Uterus (tissue), 4 donors: ENCODE data around the gene TUT4. TPM values are rescaled to one million over a fixed set of nuclear protein-coding genes. Genes with fewer than 3 reads are reported as not detected.

ENCODE experiments used
- DNase-seq, 2 donors: peaks; one replicate each; pipeline ENCODE4 v3.0.0-alpha.2; 2019 to 2020
- H3K27ac ChIP-seq, 2 donors: fragments of 200-600 bp; sonication (generic); 1 replicate in 1 of 2; 2 replicates in 1 of 2; pipeline ENCODE4 v1.5.1; 2016 to 2018
- H3K27me3 ChIP-seq, 2 donors: fragments of 200-600 bp; sonication (generic); one replicate each; pipeline ENCODE4 v1.5.1; 2018 to 2019; ENCODE audit warnings: control low read depth in 1 of 2
- H3K36me3 ChIP-seq, 2 donors: fragments of 200-600 bp; sonication (generic); one replicate each; pipeline ENCODE4 v1.5.1; 2019; ENCODE audit warnings: control low read depth in 1 of 2
- H3K4me1 ChIP-seq, 2 donors: fragments of 200-600 bp; sonication (generic); one replicate each; pipeline ENCODE4 v1.5.1; 2018 to 2019; ENCODE audit warnings: control low read depth in 1 of 2
- H3K4me3 ChIP-seq, 2 donors: fragments of 200-600 bp; sonication (generic); 1 replicate in 1 of 2; 2 replicates in 1 of 2; pipeline ENCODE4 v1.5.1; 2018 to 2019; ENCODE audit warnings: mild to moderate bottlenecking in 1 of 2
- H3K9me3 ChIP-seq, 2 donors: fragments of 200-600 bp; sonication (generic); one replicate each; pipeline ENCODE4 v1.5.1; 2019; ENCODE audit warnings: control low read depth in 1 of 2
- CTCF ChIP-seq, 4 experiments: fragments of 200-600 bp in 2 of 4; fragments of 450-650 bp in 2 of 4; sonication (generic) in 2 of 4; IDR thresholded peaks; one replicate each; pipeline ENCODE4 v1.5.1; 2016 to 2019; ENCODE audit warnings: antibody characterized with exemption in 4 of 4, mild to moderate bottlenecking in 2 of 4, moderate library complexity in 1 of 4
- POLR2A ChIP-seq, 2 donors: fragments of 450-650 bp; IDR thresholded peaks; one replicate each; pipeline ENCODE4 v1.6.1; 2016; ENCODE audit warnings: antibody characterized with exemption in 2 of 2, mild to moderate bottlenecking in 1 of 2, moderate library complexity in 1 of 2
- intact Hi-C: fragments of 100-400 bp; cut with DNase I; formaldehyde crosslinking; loops from one replicate; pipeline ENCODE4 v1.15.1; 2023; ENCODE audit warnings: low total_unique reads
- total RNA-seq, 4 donors: library from RNA; depleted of rRNA in 3 of 4; stranded (reverse); fragments of >200 nt in 3 of 4; gene quantifications; one replicate each; pipeline versions ENCODE4 v1.1.0 to v1.2.4, GENCODE V29; 2014 to 2023
- donor health status: DM: yes; HTN: yes; CAD: no.

Gene TUT4
- total RNA-seq, 4 donors from 2014 or later: 105 to 138 (median 127) TPM

GRCh38 chr1:52404975-52405338 is 147.9 kb downstream of the TUT4 start:
- intact Hi-C loops: no loop called here
- Histone ChIP-seq H3K4me3 (peak overlapping the region; percentile 87 to 91), H3K36me3 (no peaks in the 10 kb centered on the region), H3K27ac (peak overlapping the region; percentile 90 to 91), H3K4me1 (peaks cover 0 to 6% of the 10 kb centered on the region in 2 donors), H3K27me3 (no peaks in the 10 kb centered on the region), H3K9me3 (no peaks in the 10 kb centered on the region)
- no peak for TF ChIP-seq POLR2A (IDR thresholded peaks at IDR 0.05)
- no peak for TF ChIP-seq CTCF (IDR thresholded peaks at IDR 0.05)
- DNase-seq: no peak

- H3K36me3 ChIP-seq: no peaks in the 10 kb centered on the region
- peak within 1 kb of the TSS; percentile 90 to 91 for H3K27ac ChIP-seq
- intact Hi-C loops: no loop called here
- H3K4me1 ChIP-seq: peaks cover 0 to 6% of the 10 kb centered on the region in 2 donors
- no peaks in the 10 kb centered on the region for H3K9me3 ChIP-seq
- H3K4me3 ChIP-seq: peak within 1 kb of the TSS; percentile 87 to 91
- DNase-seq: peak; percentile 96 to 98
- TF ChIP-seq CTCF (IDR thresholded peaks at IDR 0.05): peak in 3 of 4 experiments; percentile 15 to 36 (median 33)
- TF ChIP-seq POLR2A (IDR thresholded peaks at IDR 0.05): peak in 1 of 2 donors; percentile 51
- no peaks in the 10 kb centered on the region for H3K27me3 ChIP-seq
Measured at GRCh38 chr1:52404116-52404974, 148.5 kb downstream of the TUT4 start, which contains the start of the genes ORC1 and PRPF38A. Gene ORC1, minus strand, starts transcription at chr1:52404423. Its CDS starts 2,200 bp downstream, at chr1:52402223. Gene PRPF38A, plus strand, starts transcription at chr1:52404602. Its CDS starts 148 bp downstream, at chr1:52404750.

GRCh38 chr1:52403566-52404115 is 149.3 kb downstream of the TUT4 start:
- H3K4me3 ChIP-seq: peak overlapping the region; percentile 87 to 91
- no peak for DNase-seq
- intact Hi-C loops: no loop called here
- peaks cover 0 to 6% of the 10 kb centered on the region in 2 donors for H3K4me1 ChIP-seq
- TF ChIP-seq CTCF (IDR thresholded peaks at IDR 0.05): no peak
- no peak for TF ChIP-seq POLR2A (IDR thresholded peaks at IDR 0.05)
- H3K27ac ChIP-seq: peak overlapping the region; percentile 90 to 91
- no peaks in the 10 kb centered on the region for H3K36me3 ChIP-seq
- no peaks in the 10 kb centered on the region for H3K9me3 ChIP-seq
- no peaks in the 10 kb centered on the region for H3K27me3 ChIP-seq

- Histone ChIP-seq H3K36me3 (no peaks in the 10 kb centered on the region), H3K4me3 (no peak overlapping the region), H3K4me1 (peaks cover 0 to 6% of the 10 kb centered on the region in 2 donors), H3K27me3 (no peaks in the 10 kb centered on the region), H3K9me3 (no peaks in the 10 kb centered on the region), H3K27ac (no peak overlapping the region)
- TF ChIP-seq CTCF (IDR thresholded peaks at IDR 0.05): no peak
- no peak for TF ChIP-seq POLR2A (IDR thresholded peaks at IDR 0.05)
- intact Hi-C loops: no loop called here
- no peak for DNase-seq
Measured at GRCh38 chr1:52402860-52403240, 150.0 kb downstream of the TUT4 start.

- intact Hi-C loops: no loop called here
- H3K27ac ChIP-seq: no peak overlapping the region
- H3K36me3 ChIP-seq: no peaks in the 10 kb centered on the region
- H3K27me3 ChIP-seq: no peaks in the 10 kb centered on the region
- no peak for TF ChIP-seq POLR2A (IDR thresholded peaks at IDR 0.05)
- no peak for DNase-seq
- no peak overlapping the region for H3K4me3 ChIP-seq
- no peaks in the 10 kb centered on the region for H3K9me3 ChIP-seq
- peaks cover 0 to 6% of the 10 kb centered on the region in 2 donors for H3K4me1 ChIP-seq
Measured at GRCh38 chr1:52400131-52400530, 152.8 kb downstream of the TUT4 start.
